Non-pigmented ciliary epithelial cell (primary cell): ENCODE data around the gene HNRNPF.
"Not testable (repeated sequence)": the region's sequence is repeated elsewhere in the genome, so short reads cannot be mapped to it uniquely, and the experiment has no call there.

Experiments used
- DNase-seq: peaks from one replicate; pipeline ENCODE4 v3.0.0-alpha.2; 2010; ENCODE audit warnings: low read depth

HNRNPF gene

GRCh38 chr10:43396061-43396927 lies 12.7 kb downstream of the HNRNPF start:
- DNase-seq: no peak

GRCh38 chr10:43395571-43396060 lies 13.4 kb downstream of the HNRNPF start:
- no peak for DNase-seq

GRCh38 chr10:43394868-43395267 lies 14.1 kb downstream of the HNRNPF start:
- DNase-seq: no peak

- no peak for DNase-seq
These were observed 15.2 kb downstream of the HNRNPF start for GRCh38 chr10:43393606-43394360.

- DNase-seq: not testable (repeated sequence)
These were observed 15.8 kb downstream of the HNRNPF start for GRCh38 chr10:43393186-43393585.

- no peak for DNase-seq
These were observed 16.2 kb downstream of the HNRNPF start for GRCh38 chr10:43392748-43393147.

- DNase-seq: no peak
These were observed 17.5 kb downstream of the HNRNPF start for GRCh38 chr10:43391496-43391895.

- DNase-seq: no peak
These were observed 18.2 kb downstream of the HNRNPF start for GRCh38 chr10:43390759-43391158.

GRCh38 chr10:43390333-43390732 lies 18.7 kb downstream of the HNRNPF start:
- DNase-seq: no peak

- no peak for DNase-seq
These were observed 19.1 kb downstream of the HNRNPF start for GRCh38 chr10:43389867-43390266.

- no peak for DNase-seq
These were observed 21.3 kb downstream of the HNRNPF start for GRCh38 chr10:43387678-43388032.

- DNase-seq: no peak
These were observed 21.9 kb downstream of the HNRNPF start for GRCh38 chr10:43386981-43387677.

GRCh38 chr10:43386549-43386948 lies 22.4 kb downstream of the HNRNPF start:
- no peak for DNase-seq

GRCh38 chr10:43385412-43386004 lies 23.5 kb downstream of the HNRNPF start:
- DNase-seq: no peak

GRCh38 chr10:43384252-43385221 lies 24.4 kb downstream of the HNRNPF start:
- no peak for DNase-seq

- DNase-seq: no peak
These were observed 25.6 kb downstream of the HNRNPF start for GRCh38 chr10:43383204-43383971.

- DNase-seq: no peak
These were observed 28.3 kb downstream of the HNRNPF start for GRCh38 chr10:43380610-43381222.

GRCh38 chr10:43377424-43377883 lies 31.5 kb downstream of the HNRNPF start:
- DNase-seq: no peak

- DNase-seq: no peak
These were observed 32.1 kb downstream of the HNRNPF start for GRCh38 chr10:43376828-43377423.
